HCT116 (cell line): Measurements from ENCODE around the gene CREBRF. TPM values are rescaled to one million over a fixed set of nuclear protein-coding genes. Genes with fewer than 3 reads are reported as not detected.

ENCODE experiments used
- ATAC-seq: fragments of 200-7000 bp; cut with Tn5 transposase; 2 replicates; pipeline ENCODE4 v1.9.1; 2020; ENCODE audit warnings: mild to moderate bottlenecking, moderate library complexity
- BruUV-seq: library from RNA; stranded (reverse); fragments of 400-500 nt; replicated peaks from 2 replicates; lab custom pipeline; 2021; lab: Mats Ljungman, UMichigan
- CTCF ChIA-PET: fragments of 300-600 bp; sonication (Branson Sonifier 250); formaldehyde crosslinking; loops from one replicate; lab custom pipeline; 2021; ENCODE audit warnings: antibody characterized with exemption; lab: Charles Lee
- POLR2A ChIA-PET: fragments of 300-600, 350-600 bp; sonication (Branson Sonifier 250); formaldehyde crosslinking; loops from one replicate; lab custom pipeline; 2021; ENCODE audit warnings: antibody characterized with exemption; lab: Charles Lee
- RAD21 ChIA-PET, 2 experiments: fragments of 300-600 bp; sonication (Branson Sonifier 250); formaldehyde crosslinking; loops; one replicate each; lab custom pipeline; 2023; ENCODE audit warnings: low total read pairs in 2 of 2; ENCODE audit not compliant: uncharacterized antibody in 2 of 2, unreplicated experiment in 2 of 2, low non-redundant PET in 1 of 2; lab: Charles Lee
- DNase-seq: peaks from one replicate; pipeline ENCODE4 v3.0.0-alpha.2; 2010; ENCODE audit warnings: low read depth, low spot score
- H2AFZ ChIP-seq: fragments of 200-600 bp; shearing (Covaris generic), sonication (generic); 2 replicates; pipeline ENCODE4 v1.6.1; 2017; ENCODE audit warnings: low read depth, mixed run types, mixed read lengths, antibody characterized with exemption, low read length; ENCODE audit not compliant: poor library complexity, severe bottlenecking
- H3K27ac ChIP-seq: 2 replicates; pipeline ENCODE4 v1.5.1; 2012; ENCODE audit warnings: low read depth, low read length
- H3K27me3 ChIP-seq: fragments of 200-600 bp; sonication (generic); 2 replicates; pipeline ENCODE4 v1.6.1; 2016; ENCODE audit warnings: mixed run types, low read length, mixed read lengths; ENCODE audit not compliant: insufficient read depth
- H3K36me3 ChIP-seq, 2 experiments: fragments of 200-500 bp in 1 of 2; fragments of 200-600 bp in 1 of 2; sonication (Bioruptor generic) in 1 of 2; sonication (generic) in 1 of 2; 2 replicates each; pipeline versions ENCODE4 v1.5.1 to v1.6.1; 2014 to 2016; ENCODE audit warnings: low read length in 2 of 2, inconsistent platforms in 1 of 2, mixed read lengths in 1 of 2, mixed run types in 1 of 2; ENCODE audit not compliant: insufficient read depth in 2 of 2, control insufficient read depth in 1 of 2
- H3K4me1 ChIP-seq, 2 experiments: fragments of 200-600 bp in 1 of 2; sonication (generic) in 1 of 2; 2 replicates each; pipeline versions ENCODE4 v1.5.1 to v1.6.1; 2012 to 2017; ENCODE audit warnings: low read length in 2 of 2, inconsistent platforms in 1 of 2, mild to moderate bottlenecking in 1 of 2, mixed read lengths in 1 of 2, mixed run types in 1 of 2, moderate library complexity in 1 of 2; ENCODE audit not compliant: insufficient read depth in 2 of 2, control insufficient read depth in 1 of 2
- H3K4me2 ChIP-seq: fragments of 200-600 bp; sonication (generic); 2 replicates; pipeline ENCODE4 v1.6.1; 2017; ENCODE audit warnings: mixed run types, low read length, mixed read lengths
- H3K4me3 ChIP-seq, 2 experiments: fragments of 200-600 bp in 1 of 2; sonication (generic) in 1 of 2; replicated peaks in 1 of 2; 2 replicates each; pipeline ENCODE4 v1.5.1; 2011 to 2016; ENCODE audit warnings: low read length in 2 of 2, control low read depth in 1 of 2, low read depth in 1 of 2, mild to moderate bottlenecking in 1 of 2, mixed read lengths in 1 of 2, mixed run types in 1 of 2
- H3K79me2 ChIP-seq: fragments of 200-600 bp; sonication (generic); 2 replicates; pipeline ENCODE4 v1.6.1; 2017; ENCODE audit warnings: mild to moderate bottlenecking, mixed run types, low read length, moderate library complexity, mixed read lengths; ENCODE audit not compliant: insufficient read depth
- H3K9ac ChIP-seq: fragments of 200-600 bp; sonication (generic); 2 replicates; pipeline ENCODE4 v1.6.1; 2016; ENCODE audit warnings: low read length, mixed read lengths
- H3K9me2 ChIP-seq: fragments of 200-600 bp; sonication (generic), shearing (Covaris generic); 2 replicates; pipeline ENCODE4 v1.6.1; 2017; ENCODE audit warnings: mixed run types, mild to moderate bottlenecking, moderate library complexity; ENCODE audit not compliant: insufficient read depth
- H3K9me3 ChIP-seq, 2 experiments: fragments of 200-500 bp in 1 of 2; fragments of 200-600 bp in 1 of 2; sonication (Bioruptor generic) in 1 of 2; sonication (generic) in 1 of 2; 2 replicates each; pipeline ENCODE4 v1.6.1; 2014 to 2017; ENCODE audit warnings: low read length in 2 of 2, mixed read lengths in 2 of 2, inconsistent platforms in 1 of 2, low read depth in 1 of 2, mild to moderate bottlenecking in 1 of 2, mixed run types in 1 of 2, moderate library complexity in 1 of 2; ENCODE audit not compliant: control insufficient read depth in 1 of 2, insufficient read depth in 1 of 2
- H4K20me1 ChIP-seq: fragments of 200-600 bp; sonication (generic), shearing (Covaris generic); 2 replicates; pipeline ENCODE4 v1.6.1; 2017; ENCODE audit warnings: mixed run types, mild to moderate bottlenecking, moderate library complexity; ENCODE audit not compliant: insufficient read depth
- CBX3 ChIP-seq: IDR thresholded peaks from 2 replicates; pipeline ENCODE4 v1.6.1; 2012; ENCODE audit warnings: low read depth
- CEBPB ChIP-seq: IDR thresholded peaks from 2 replicates; pipeline ENCODE4 v1.6.1; 2012; ENCODE audit warnings: low read depth
- FOSL1 ChIP-seq: IDR thresholded peaks from 2 replicates; pipeline ENCODE4 v1.6.1; 2012; ENCODE audit warnings: low read depth
- MAX ChIP-seq: IDR thresholded peaks from 2 replicates; pipeline ENCODE4 v1.6.1; 2012
- POLR2A ChIP-seq: IDR thresholded peaks from 2 replicates; pipeline ENCODE4 v1.7.0; 2011; ENCODE audit warnings: borderline replicate concordance; ENCODE audit not compliant: insufficient read depth, insufficient read length; ENCODE audit errors: extremely low read depth
- POLR2AphosphoS5 ChIP-seq: IDR thresholded peaks from 2 replicates; pipeline ENCODE4 v1.6.1; 2011; ENCODE audit warnings: mild to moderate bottlenecking, low read depth, low read length, moderate library complexity
- RAD21 ChIP-seq: IDR thresholded peaks from 2 replicates; pipeline ENCODE4 v1.6.1; 2012; ENCODE audit warnings: low read depth, mild to moderate bottlenecking
- REST ChIP-seq: IDR thresholded peaks from 2 replicates; pipeline ENCODE4 v1.6.1; 2012; ENCODE audit warnings: low read depth
- SRF ChIP-seq: IDR thresholded peaks from 2 replicates; pipeline ENCODE4 v1.6.1; 2012; ENCODE audit warnings: low read depth
- TCF7L2 ChIP-seq: IDR thresholded peaks from 2 replicates; pipeline ENCODE4 v1.7.0; 2011; ENCODE audit warnings: borderline replicate concordance, inconsistent platforms; ENCODE audit not compliant: insufficient read depth, insufficient read length; ENCODE audit errors: extremely low read depth
- YY1 ChIP-seq: IDR thresholded peaks from 2 replicates; pipeline ENCODE4 v1.6.1; 2011; ENCODE audit warnings: low read length, low read depth, moderate library complexity, mild to moderate bottlenecking; ENCODE audit not compliant: insufficient replicate concordance; ENCODE audit errors: extremely low read depth
- ZFX ChIP-seq: fragments of 450-650 bp; IDR thresholded peaks from 2 replicates; pipeline ENCODE4 v1.6.1; 2017
- intact Hi-C: fragments of 100-400 bp; cut with micrococcal nuclease; formaldehyde crosslinking; loops from 2 replicates; pipeline ENCODE4 v1.10.0; 2022
- total RNA-seq: library from RNA; stranded (reverse); gene quantifications from one replicate; pipeline ENCODE4 v1.2.1, GENCODE V29; 2021; ENCODE audit not compliant: unreplicated experiment
- TF ChIP-seq, protein P1 (sequence below): IDR thresholded peaks from 2 replicates; pipeline ENCODE4 v1.6.1; 2011; ENCODE audit warnings: mild to moderate bottlenecking, low read length, moderate library complexity; ENCODE audit not compliant: insufficient replicate concordance; ENCODE audit errors: extremely low read depth

CREBRF gene
- total RNA-seq, 1 experiment from 2014 or later: 7.7 TPM

- no peak overlapping the region for H3K4me3 ChIP-seq
- no peak overlapping the region for H3K4me2 ChIP-seq
- BruUV-seq: no TSS peak
- RAD21 ChIA-PET: no interaction called here
- no peak for DNase-seq
- no peaks in the 10 kb centered on the region for H3K27me3 ChIP-seq
- intact Hi-C loops: no loop called here
- H3K27ac ChIP-seq: peak overlapping the region; percentile 79
- ATAC-seq: no peak
- CTCF ChIA-PET: no interaction called here
- peaks cover 69% of the 10 kb centered on the region for H3K79me2 ChIP-seq
- H3K9me2 ChIP-seq: no peaks in the 10 kb centered on the region
- TF ChIP-seq TCF7L2 (no peak), CBX3 (no peak), MAX (no peak), YY1 (no peak), FOSL1 (no peak), CEBPB (no peak), SRF (no peak), ZFX (no peak)
- no peaks in the 10 kb centered on the region for H4K20me1 ChIP-seq
- no peaks in the 10 kb centered on the region for H3K36me3 ChIP-seq
- peaks cover 32 to 45% of the 10 kb centered on the region in 2 experiments for H3K4me1 ChIP-seq
- no peaks in the 10 kb centered on the region for H3K9me3 ChIP-seq
- no peak overlapping the region for H3K9ac ChIP-seq
- POLR2A ChIA-PET: no interaction called here
- H2AFZ ChIP-seq: no peak overlapping the region
These were observed 41.5 kb upstream of the CREBRF start for GRCh38 chr5:173014671-173015070.

DNA sequence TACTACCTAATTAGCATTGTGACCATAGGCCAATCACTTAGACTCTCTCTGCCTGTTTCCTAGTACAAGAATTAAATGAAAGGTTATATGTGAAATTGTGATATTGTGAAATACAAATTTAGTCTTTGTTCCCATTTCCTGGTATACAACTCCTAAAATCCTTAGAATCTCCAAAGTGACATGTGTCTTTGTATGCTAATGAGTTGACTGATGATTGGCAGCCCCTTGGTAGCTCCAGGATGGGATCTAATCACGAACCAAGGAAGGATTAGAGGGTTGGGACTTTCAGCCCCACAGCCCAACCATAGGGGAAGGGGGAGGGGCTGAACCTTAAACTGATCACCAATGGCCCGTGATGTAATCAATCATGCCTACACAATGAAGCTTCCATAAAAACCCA is 41.0 kb upstream of the CREBRF start:
- Histone ChIP-seq H3K79me2 (peaks cover 68% of the 10 kb centered on the region), H3K4me3 (no peak overlapping the region), H3K9me3 (no peaks in the 10 kb centered on the region), H3K27me3 (no peaks in the 10 kb centered on the region), H4K20me1 (no peaks in the 10 kb centered on the region), H3K4me2 (peak overlapping the region; percentile 52), H3K4me1 (peaks cover 32 to 40% of the 10 kb centered on the region in 2 experiments), H3K9ac (no peak overlapping the region), H2AFZ (no peak overlapping the region), H3K27ac (peak overlapping the region; percentile 79), H3K9me2 (no peaks in the 10 kb centered on the region), H3K36me3 (no peaks in the 10 kb centered on the region)
- ChIA-PET POLR2A (interaction anchor here (1.2 kb wide), 1 partner anchor 56 kb away, joined by 3 read pairs; the partner anchor contains the start of gene RPL26L1), CTCF (no interaction called here), RAD21 (no interaction called here)
- DNase-seq: no peak
- no peak for ATAC-seq
- intact Hi-C loops: no loop called here
- TF ChIP-seq REST (no peak), SRF (no peak), POLR2AphosphoS5 (no peak), POLR2A (no peak), RAD21 (no peak)
- TF ChIP-seq, protein P1, sequence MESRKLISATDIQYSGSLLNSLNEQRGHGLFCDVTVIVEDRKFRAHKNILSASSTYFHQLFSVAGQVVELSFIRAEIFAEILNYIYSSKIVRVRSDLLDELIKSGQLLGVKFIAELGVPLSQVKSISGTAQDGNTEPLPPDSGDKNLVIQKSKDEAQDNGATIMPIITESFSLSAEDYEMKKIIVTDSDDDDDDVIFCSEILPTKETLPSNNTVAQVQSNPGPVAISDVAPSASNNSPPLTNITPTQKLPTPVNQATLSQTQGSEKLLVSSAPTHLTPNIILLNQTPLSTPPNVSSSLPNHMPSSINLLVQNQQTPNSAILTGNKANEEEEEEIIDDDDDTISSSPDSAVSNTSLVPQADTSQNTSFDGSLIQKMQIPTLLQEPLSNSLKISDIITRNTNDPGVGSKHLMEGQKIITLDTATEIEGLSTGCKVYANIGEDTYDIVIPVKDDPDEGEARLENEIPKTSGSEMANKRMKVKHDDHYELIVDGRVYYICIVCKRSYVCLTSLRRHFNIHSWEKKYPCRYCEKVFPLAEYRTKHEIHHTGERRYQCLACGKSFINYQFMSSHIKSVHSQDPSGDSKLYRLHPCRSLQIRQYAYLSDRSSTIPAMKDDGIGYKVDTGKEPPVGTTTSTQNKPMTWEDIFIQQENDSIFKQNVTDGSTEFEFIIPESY: no peak
- no TSS peak for BruUV-seq
